OCI-LY1 (cell line): ENCODE data around the gene RPL38.

ENCODE experiments used
- H2AFZ ChIP-seq: fragments of 200-600 bp; sonication (generic), shearing (Covaris generic); 2 replicates; pipeline ENCODE4 v1.6.0; 2014; ENCODE audit warnings: antibody characterized with exemption, mild to moderate bottlenecking, low read length
- H3F3A ChIP-seq: fragments of 200-600 bp; sonication (generic), shearing (Covaris generic); 2 replicates; pipeline ENCODE4 v1.6.0; 2014; ENCODE audit warnings: mild to moderate bottlenecking, antibody characterized with exemption, low read length, moderate library complexity; ENCODE audit not compliant: insufficient read depth
- H3K27ac ChIP-seq: fragments of 200-600 bp; sonication (generic); 2 replicates; pipeline ENCODE4 v1.5.1; 2014; ENCODE audit warnings: low read length, mixed run types, mild to moderate bottlenecking, low read depth; ENCODE audit not compliant: poor library complexity, severe bottlenecking
- H3K27me3 ChIP-seq: fragments of 200-600 bp; sonication (generic); 2 replicates; pipeline ENCODE4 v1.6.0; 2014; ENCODE audit warnings: antibody characterized with exemption, mild to moderate bottlenecking, low read length, moderate library complexity; ENCODE audit not compliant: insufficient read depth
- H3K36me3 ChIP-seq: fragments of 200-600 bp; sonication (generic); 2 replicates; pipeline ENCODE4 v1.6.1; 2014; ENCODE audit warnings: mild to moderate bottlenecking, antibody characterized with exemption, low read length, moderate library complexity, mixed read lengths; ENCODE audit not compliant: insufficient read depth
- H3K4me1 ChIP-seq: fragments of 200-600 bp; sonication (generic); 2 replicates; pipeline ENCODE4 v1.5.1; 2014; ENCODE audit warnings: mild to moderate bottlenecking, low read length, moderate library complexity; ENCODE audit not compliant: insufficient read depth, severe bottlenecking
- H3K4me2 ChIP-seq: fragments of 200-600 bp; sonication (generic), shearing (Covaris generic); 2 replicates; pipeline ENCODE4 v1.6.1; 2014; ENCODE audit warnings: low read length
- H3K4me3 ChIP-seq: fragments of 200-600 bp; sonication (generic); 2 replicates; pipeline ENCODE4 v1.5.1; 2014; ENCODE audit warnings: low read length, low read depth, mild to moderate bottlenecking, mixed read lengths; ENCODE audit not compliant: poor library complexity, severe bottlenecking
- H3K79me2 ChIP-seq: fragments of 200-600 bp; shearing (Covaris generic); 2 replicates; pipeline ENCODE4 v1.6.1; 2016; ENCODE audit warnings: mixed run types, low read length, mixed read lengths; ENCODE audit not compliant: insufficient read depth
- H3K9ac ChIP-seq: fragments of 200-600 bp; sonication (generic), shearing (Covaris generic); 2 replicates; pipeline ENCODE4 v1.6.1; 2014; ENCODE audit warnings: mild to moderate bottlenecking, low read length, mixed read lengths
- H3K9me2 ChIP-seq: fragments of 200-600 bp; sonication (generic), shearing (Covaris generic); 2 replicates; pipeline ENCODE4 v1.6.1; 2014; ENCODE audit warnings: low read depth, mild to moderate bottlenecking, low read length, mixed read lengths
- H3K9me3 ChIP-seq: fragments of 200-600 bp; shearing (Covaris generic); 2 replicates; pipeline ENCODE4 v1.6.1; 2014; ENCODE audit warnings: low read length, mixed read lengths
- H4K20me1 ChIP-seq: fragments of 200-600 bp; sonication (generic), shearing (Covaris generic); 2 replicates; pipeline ENCODE4 v1.6.0; 2016; ENCODE audit warnings: mild to moderate bottlenecking, low read length; ENCODE audit not compliant: insufficient read depth
- CTCF ChIP-seq: fragments of 200-600 bp; sonication (generic), shearing (Covaris generic); IDR thresholded peaks from 2 replicates; pipeline ENCODE4 v1.5.1; 2017; ENCODE audit warnings: mild to moderate bottlenecking, antibody characterized with exemption, low read length, moderate library complexity, mixed read lengths
- EZH2 ChIP-seq: fragments of 200-600 bp; sonication (generic), shearing (Covaris generic); IDR thresholded peaks from 2 replicates; pipeline ENCODE4 v1.8.0; 2017; ENCODE audit warnings: borderline replicate concordance, mixed run types, mild to moderate bottlenecking, antibody characterized with exemption, low read length, moderate library complexity, mixed read lengths

Gene RPL38

GRCh38 chr17:74217037-74217730 lies 13.7 kb downstream of the RPL38 start:
- Histone ChIP-seq H3K79me2 (no peaks in the 10 kb centered on the region), H3K4me1 (peaks cover 13% of the 10 kb centered on the region), H3K9me2 (no peaks in the 10 kb centered on the region), H3K27ac (no peak overlapping the region), H3K9me3 (no peaks in the 10 kb centered on the region), H3K4me2 (no peak overlapping the region), H3K9ac (no peak overlapping the region), H3K27me3 (no peaks in the 10 kb centered on the region; the same call in 1 of the 2 replicates), H4K20me1 (no peaks in the 10 kb centered on the region), H3K4me3 (no peak overlapping the region), H3K36me3 (no peaks in the 10 kb centered on the region), H3F3A (no peaks in the 10 kb centered on the region; the same call in 1 of the 2 replicates), H2AFZ (no peak overlapping the region)
- TF ChIP-seq EZH2: no peak

- Histone ChIP-seq H3K79me2 (no peaks in the 10 kb centered on the region), H3K27me3 (no peaks in the 10 kb centered on the region; the same call in 1 of the 2 replicates), H3K4me1 (peaks cover 13% of the 10 kb centered on the region), H3K9ac (no peak overlapping the region), H2AFZ (no peak overlapping the region), H3K9me2 (no peaks in the 10 kb centered on the region), H3K27ac (no peak overlapping the region), H4K20me1 (no peaks in the 10 kb centered on the region), H3K36me3 (no peaks in the 10 kb centered on the region), H3K9me3 (no peaks in the 10 kb centered on the region), H3F3A (no peaks in the 10 kb centered on the region; the same call in 1 of the 2 replicates), H3K4me2 (no peak overlapping the region), H3K4me3 (no peak overlapping the region)
- TF ChIP-seq EZH2: no peak
- no peak for TF ChIP-seq CTCF
Observed at GRCh38 chr17:74217888-74218287, 14.4 kb downstream of the RPL38 start.

GRCh38 chr17:74218436-74218835 lies 15.0 kb downstream of the RPL38 start:
- Histone ChIP-seq H3K79me2 (no peaks in the 10 kb centered on the region), H3K27ac (no peak overlapping the region), H4K20me1 (no peaks in the 10 kb centered on the region), H3K36me3 (no peaks in the 10 kb centered on the region), H3K9ac (no peak overlapping the region), H3K9me2 (no peaks in the 10 kb centered on the region), H2AFZ (no peak overlapping the region), H3K9me3 (no peaks in the 10 kb centered on the region), H3K4me1 (peaks cover 9% of the 10 kb centered on the region), H3K27me3 (no peaks in the 10 kb centered on the region; the same call in 1 of the 2 replicates), H3K4me2 (no peak overlapping the region), H3K4me3 (no peak overlapping the region), H3F3A (no peaks in the 10 kb centered on the region)
- TF ChIP-seq EZH2: no peak

GRCh38 chr17:74219576-74220133 lies 16.2 kb downstream of the RPL38 start:
- Histone ChIP-seq H3K9me2 (no peaks in the 10 kb centered on the region), H3F3A (no peaks in the 10 kb centered on the region), H3K9me3 (no peaks in the 10 kb centered on the region), H3K36me3 (no peaks in the 10 kb centered on the region), H3K4me2 (no peak overlapping the region), H3K79me2 (no peaks in the 10 kb centered on the region), H3K27me3 (no peaks in the 10 kb centered on the region; the same call in 1 of the 2 replicates), H2AFZ (no peak overlapping the region), H3K9ac (no peak overlapping the region), H3K4me3 (no peak overlapping the region), H4K20me1 (no peaks in the 10 kb centered on the region), H3K4me1 (no peaks in the 10 kb centered on the region), H3K27ac (no peak overlapping the region)
- TF ChIP-seq EZH2: no peak
- TF ChIP-seq CTCF: no peak
